Fibroblast of pulmonary artery (primary cell): ENCODE results near the gene PCYT2.
A peak's percentile ranks its signal among the peaks of the same experiment; 100 is the strongest.
"Not testable (repeated sequence)": the region's sequence is repeated elsewhere in the genome, so short reads cannot be mapped to it uniquely, and the experiment has no call there.

Experiments
- DNase-seq: peaks from one replicate; pipeline ENCODE4 v3.0.0-alpha.2; 2010; ENCODE audit warnings: low read depth
- H3K4me3 ChIP-seq: replicated peaks from 2 replicates; pipeline ENCODE4 v1.5.1; 2011; ENCODE audit warnings: low read depth, mild to moderate bottlenecking, control low read depth, low read length, moderate library complexity
- TF ChIP-seq, protein P1 (sequence below): IDR thresholded peaks from 2 replicates; pipeline ENCODE4 v1.5.1; 2011; ENCODE audit warnings: mild to moderate bottlenecking, control low read depth, low read length, inconsistent platforms; ENCODE audit errors: missing control alignments

Gene PCYT2

DNA sequence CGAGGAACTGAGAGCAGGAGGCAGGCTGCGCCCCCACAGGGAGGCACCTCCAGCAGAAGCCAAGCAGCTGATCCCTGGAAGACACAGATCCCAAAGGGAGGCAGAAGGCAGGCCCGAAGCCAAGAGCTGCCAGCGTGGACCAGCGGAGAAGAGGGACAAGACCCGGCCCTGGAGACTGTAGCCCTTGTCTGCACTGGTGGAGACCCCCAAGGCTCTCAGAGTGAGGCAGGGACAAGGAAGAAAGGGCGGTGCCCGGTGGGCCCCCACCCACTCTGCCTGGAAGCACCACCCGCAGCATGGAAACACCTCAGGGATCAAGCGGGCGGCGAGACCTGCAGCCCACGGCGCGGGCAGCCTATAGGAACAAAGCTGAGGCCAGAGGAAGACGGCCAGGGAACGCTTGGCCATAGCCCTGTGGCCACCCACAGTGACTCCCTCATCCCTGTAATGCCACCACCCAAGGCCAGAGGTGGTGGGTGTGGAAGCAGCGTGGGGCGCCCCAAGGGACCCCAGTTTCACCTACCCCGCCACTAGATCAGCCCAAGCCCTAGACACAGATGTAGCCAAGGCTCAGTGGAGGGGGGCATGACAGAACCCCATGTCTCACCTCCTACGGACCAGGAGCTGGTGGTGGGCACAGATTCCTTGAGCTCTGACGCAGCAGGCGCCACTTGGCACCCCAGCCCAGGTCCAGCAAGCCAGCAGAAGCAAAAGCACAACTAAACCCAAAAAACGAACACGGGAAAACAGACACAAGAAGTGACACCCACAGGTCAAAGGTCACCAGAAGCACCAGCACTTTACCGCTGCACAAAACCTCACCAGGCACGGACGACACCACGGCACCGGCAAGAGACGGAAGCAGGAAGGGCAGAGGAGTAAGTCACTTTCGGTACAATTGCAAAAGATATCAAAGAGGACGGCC, 9.7 kb upstream of the PCYT2 start:
- no peak overlapping the region for H3K4me3 ChIP-seq
- no peak for DNase-seq

DNA sequence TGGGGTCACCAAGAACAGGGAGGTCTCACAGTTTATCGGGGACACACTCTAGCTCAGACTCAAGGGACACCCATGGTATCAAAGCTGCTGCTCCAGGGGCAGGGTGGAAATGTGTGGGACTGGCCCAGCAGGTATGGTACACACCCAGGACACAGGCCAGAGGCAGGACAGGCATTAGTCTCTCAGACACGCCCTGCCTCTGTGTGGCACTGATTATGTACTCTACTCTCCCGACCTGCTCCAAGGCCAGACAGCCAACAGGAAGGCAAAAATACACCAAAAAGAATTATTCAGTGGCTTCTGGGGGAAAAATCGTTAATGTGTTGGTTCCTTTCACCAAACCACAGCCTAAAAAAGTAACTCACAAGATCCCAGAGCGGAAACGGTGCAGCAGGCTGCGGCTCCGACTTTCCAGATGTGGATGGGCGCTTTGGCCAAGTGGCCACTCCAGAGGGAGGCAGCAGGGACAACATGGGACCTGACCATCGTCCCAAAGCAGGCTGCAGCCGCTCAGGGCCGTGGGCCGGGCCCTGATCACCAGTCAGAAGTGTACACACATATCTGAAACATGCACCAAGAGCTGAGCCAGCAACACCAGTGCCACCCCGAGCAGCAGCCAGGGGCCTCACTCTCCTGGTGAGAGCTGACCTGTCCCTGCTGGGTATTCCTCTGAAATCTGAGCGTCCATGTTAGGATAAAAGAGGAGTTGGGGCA, 7.8 kb upstream of the PCYT2 start:
- DNase-seq: no peak
- no peak overlapping the region for H3K4me3 ChIP-seq
- TF ChIP-seq, protein P1, sequence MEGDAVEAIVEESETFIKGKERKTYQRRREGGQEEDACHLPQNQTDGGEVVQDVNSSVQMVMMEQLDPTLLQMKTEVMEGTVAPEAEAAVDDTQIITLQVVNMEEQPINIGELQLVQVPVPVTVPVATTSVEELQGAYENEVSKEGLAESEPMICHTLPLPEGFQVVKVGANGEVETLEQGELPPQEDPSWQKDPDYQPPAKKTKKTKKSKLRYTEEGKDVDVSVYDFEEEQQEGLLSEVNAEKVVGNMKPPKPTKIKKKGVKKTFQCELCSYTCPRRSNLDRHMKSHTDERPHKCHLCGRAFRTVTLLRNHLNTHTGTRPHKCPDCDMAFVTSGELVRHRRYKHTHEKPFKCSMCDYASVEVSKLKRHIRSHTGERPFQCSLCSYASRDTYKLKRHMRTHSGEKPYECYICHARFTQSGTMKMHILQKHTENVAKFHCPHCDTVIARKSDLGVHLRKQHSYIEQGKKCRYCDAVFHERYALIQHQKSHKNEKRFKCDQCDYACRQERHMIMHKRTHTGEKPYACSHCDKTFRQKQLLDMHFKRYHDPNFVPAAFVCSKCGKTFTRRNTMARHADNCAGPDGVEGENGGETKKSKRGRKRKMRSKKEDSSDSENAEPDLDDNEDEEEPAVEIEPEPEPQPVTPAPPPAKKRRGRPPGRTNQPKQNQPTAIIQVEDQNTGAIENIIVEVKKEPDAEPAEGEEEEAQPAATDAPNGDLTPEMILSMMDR: no peak

More for the DNA sequence above, 9.7 kb upstream of the PCYT2 start:
- TF ChIP-seq, protein P1: no peak

DNA sequence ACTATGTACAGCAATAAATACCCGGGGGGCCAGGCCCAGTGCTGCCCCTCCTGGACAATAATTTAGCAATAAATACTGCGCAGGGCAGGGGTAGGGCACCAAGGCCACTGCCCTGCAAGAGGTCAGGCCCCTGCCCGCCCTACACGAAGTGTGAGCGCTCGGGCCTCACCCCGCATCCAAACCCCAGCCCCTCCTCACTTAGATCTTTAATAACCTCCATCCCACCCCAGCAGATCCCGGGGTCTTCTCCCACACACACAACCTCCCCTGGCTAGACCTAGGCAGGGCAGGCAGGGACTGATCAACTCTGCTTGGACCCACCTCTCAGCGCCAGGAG, 7.1 kb upstream of the PCYT2 start:
- H3K4me3 ChIP-seq: peak overlapping the region; percentile 59
- DNase-seq: not testable (repeated sequence)

DNA sequence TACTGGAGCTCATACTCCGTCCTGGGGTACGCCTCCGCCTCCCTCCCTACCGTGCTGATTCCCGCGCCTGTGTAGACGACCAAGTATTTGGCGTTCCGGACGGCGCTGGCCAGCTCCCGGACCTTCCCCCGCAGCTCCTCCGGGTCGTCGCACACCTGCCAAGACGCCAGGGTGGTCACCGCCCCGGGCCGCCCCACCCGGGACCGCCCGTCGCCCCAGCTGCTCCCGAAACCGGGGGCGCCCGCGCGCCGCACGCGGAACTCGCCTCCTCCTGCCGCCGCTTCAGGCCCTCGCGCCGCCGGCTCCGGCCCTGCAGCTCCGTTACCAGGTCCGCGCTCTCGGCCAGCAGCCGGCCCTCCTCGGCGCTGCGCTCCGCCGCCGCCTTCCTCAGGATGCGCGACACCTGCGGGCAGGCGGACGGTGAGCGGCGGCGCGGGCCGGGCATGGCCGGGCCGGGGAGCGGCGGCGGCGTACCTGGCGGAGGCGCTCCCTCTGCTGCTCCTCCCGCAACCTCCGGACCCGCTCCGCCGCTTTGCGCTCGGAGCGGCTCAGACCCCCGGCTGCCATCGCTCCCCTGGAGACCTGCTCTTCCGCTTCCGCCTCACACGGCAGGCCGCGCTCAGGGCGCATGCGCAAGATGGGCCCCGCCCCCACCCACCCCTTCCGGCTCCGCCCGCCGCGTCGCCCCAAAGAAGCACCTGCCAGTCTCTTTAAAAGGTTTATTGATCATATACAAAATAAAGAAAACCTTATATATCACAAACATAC, 6.5 kb upstream of the PCYT2 start, which contains the start of gene SIRT7:
TSS of gene SIRT7 (minus strand) at position 612 of the 768 bp plus-strand sequence. CDS start at position 567, 45 bp downstream.
- TF ChIP-seq, protein P1: no peak
- DNase-seq: peak; percentile 69
- H3K4me3 ChIP-seq: peak within 1 kb of the TSS; percentile 59

DNA sequence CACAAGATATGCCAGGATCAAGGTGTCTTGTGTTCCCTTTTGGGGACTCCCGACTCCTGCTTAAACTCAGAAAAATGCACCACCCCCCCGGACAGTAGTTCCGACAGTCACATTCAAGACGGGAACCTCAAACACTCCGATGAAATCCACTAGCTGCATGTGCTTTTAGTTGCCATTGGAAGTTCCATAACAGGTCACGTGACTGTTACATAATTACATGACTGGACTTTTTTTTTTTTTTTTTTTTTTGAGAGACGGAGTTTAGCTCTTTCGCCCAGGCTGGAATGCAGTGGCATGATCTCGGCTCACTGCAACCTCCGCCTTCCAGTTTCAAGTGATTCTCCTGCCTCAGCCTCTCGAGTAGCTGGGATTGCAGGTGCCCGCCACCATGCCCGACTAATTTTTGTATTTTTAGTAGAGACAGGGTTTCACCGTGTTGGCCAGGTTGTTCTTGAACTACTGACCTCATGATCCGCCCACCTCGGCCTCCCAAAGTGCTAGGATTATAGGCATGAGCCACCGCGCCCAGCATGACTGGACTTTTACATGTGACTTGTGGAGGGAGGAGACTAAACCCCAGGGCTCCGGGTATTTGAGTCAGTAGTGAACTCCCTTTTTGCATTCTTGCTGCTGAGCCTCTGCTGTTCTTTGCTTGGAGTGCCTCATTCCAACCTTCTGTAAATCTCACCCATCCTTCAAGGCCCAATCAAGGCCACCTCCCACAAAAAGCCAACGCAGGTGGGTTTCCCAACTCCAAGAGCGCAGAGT, 5.2 kb upstream of the PCYT2 start:
- no peak for DNase-seq
- H3K4me3 ChIP-seq: peak overlapping the region; percentile 59
- TF ChIP-seq, protein P1: no peak

DNA sequence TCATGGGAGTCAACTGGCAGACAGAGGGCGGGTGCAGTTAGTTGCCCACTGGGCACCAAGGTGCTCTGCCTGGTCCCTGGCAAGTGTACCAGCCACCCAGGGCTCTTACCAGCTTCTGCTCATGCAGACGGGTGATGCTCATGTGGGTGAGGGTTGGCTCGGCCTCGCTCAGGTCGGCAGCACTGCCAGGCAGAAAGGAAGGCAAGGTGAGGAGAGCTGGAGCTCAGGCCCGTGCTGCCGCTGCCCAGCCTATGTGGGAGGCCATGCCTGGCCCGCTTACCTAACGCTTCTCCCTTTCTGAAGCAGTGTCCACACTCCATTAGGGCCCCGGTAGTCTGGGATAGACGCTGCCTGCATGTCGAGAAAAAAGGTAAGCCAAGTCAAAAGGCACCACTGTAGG, 4.1 kb upstream of the PCYT2 start:
- no peak overlapping the region for H3K4me3 ChIP-seq
- DNase-seq: no peak
- TF ChIP-seq, protein P1: no peak
